K562 (cell line): ENCODE results near the gene RFT1. TPM values are rescaled to one million over a fixed set of nuclear protein-coding genes. Genes with fewer than 3 reads are reported as not detected.

ENCODE experiments used
- ATAC-seq: fragments of 200-7000 bp; cut with Tn5 transposase; 3 replicates; pipeline ENCODE4 v1.9.1; 2020; ENCODE audit warnings: moderate library complexity
- BruUV-seq: library from RNA; stranded (reverse); fragments of 400-500 nt; replicated peaks from 2 replicates; lab custom pipeline; 2021; lab: Mats Ljungman, UMichigan
- CTCF ChIA-PET: fragments of 300-600 bp; formaldehyde crosslinking; extraction: SDS; loops from one replicate; lab custom pipeline; 2021; ENCODE audit warnings: low intra/inter-chr PET ratio; lab: Yijun Ruan, JAX
- POLR2A ChIA-PET: fragments of 300-600, 350-650 bp; sonication (Branson Sonifier 250); formaldehyde crosslinking; extraction: SDS; loops from one replicate; lab custom pipeline; 2021; ENCODE audit warnings: antibody characterized with exemption, inconsistent platforms; lab: Yijun Ruan, JAX
- DNase-seq, 4 experiments: peaks; one replicate each; pipeline versions ENCODE4 v3.0.0 to v3.0.0-alpha.2; 2011 to 2018; ENCODE audit warnings: low spot score in 3 of 4, mixed read lengths in 3 of 4; ENCODE audit errors: extremely low read depth in 1 of 4
- FAIRE-seq: peaks from 2 replicates; lab custom pipeline; 2011; peaks lifted over from hg19 to GRCh38; lab: Jason Lieb, UNC
- H2AFZ ChIP-seq: 2 replicates; pipeline ENCODE4 v1.6.0; 2011; ENCODE audit warnings: low read depth, low read length, control low read depth, inconsistent platforms
- H3K27ac ChIP-seq: fragments of 200-600 bp; 3 replicates; pipeline ENCODE4 v1.8.0; 2011; ENCODE audit warnings: low read depth, mild to moderate bottlenecking, control low read depth, inconsistent platforms, low read length, moderate library complexity, mixed read lengths; ENCODE audit errors: extremely low read depth
- H3K27me3 ChIP-seq, 2 experiments: fragments of 300-600 bp in 1 of 2; 2 replicates in 1 of 2; 3 replicates in 1 of 2; pipeline versions ENCODE4 v1.6.0 to v1.8.0; 2011; ENCODE audit warnings: inconsistent platforms in 2 of 2, low read length in 2 of 2, mild to moderate bottlenecking in 1 of 2, mixed read lengths in 1 of 2, moderate library complexity in 1 of 2; ENCODE audit not compliant: control insufficient read depth in 2 of 2, insufficient read depth in 2 of 2
- H3K36me3 ChIP-seq: fragments of 300-600 bp; 3 replicates; pipeline ENCODE4 v1.8.0; 2011; ENCODE audit warnings: mild to moderate bottlenecking, low read length, inconsistent platforms; ENCODE audit not compliant: control insufficient read depth, insufficient read depth
- H3K4me1 ChIP-seq, 2 experiments: fragments of 200-600 bp in 1 of 2; replicated peaks in 1 of 2; 2 replicates in 1 of 2; 3 replicates in 1 of 2; pipeline versions ENCODE4 v1.5.1 to v1.8.0; 2011; ENCODE audit warnings: inconsistent platforms in 2 of 2, low read length in 2 of 2, mild to moderate bottlenecking in 1 of 2, mixed read lengths in 1 of 2, moderate library complexity in 1 of 2; ENCODE audit not compliant: control insufficient read depth in 2 of 2, insufficient read depth in 2 of 2
- H3K4me2 ChIP-seq: 2 replicates; pipeline ENCODE4 v1.6.1; 2011; ENCODE audit warnings: low read length, control low read depth, inconsistent platforms, mixed read lengths; ENCODE audit not compliant: insufficient read depth
- H3K4me3 ChIP-seq: fragments of 200-600 bp; sonication (generic), shearing (Covaris generic); 2 replicates; pipeline ENCODE4 v1.5.1; 2016; ENCODE audit warnings: control low read depth, inconsistent platforms
- H3K79me2 ChIP-seq: fragments of 200-600 bp; 3 replicates; pipeline ENCODE4 v1.8.0; 2011; ENCODE audit warnings: low read length, inconsistent platforms; ENCODE audit not compliant: control insufficient read depth, insufficient read depth
- H3K9ac ChIP-seq, 2 experiments: 2 replicates each; pipeline versions ENCODE4 v1.6.0 to v1.6.1; 2011; ENCODE audit warnings: low read depth in 2 of 2, low read length in 2 of 2, control low read depth in 1 of 2, inconsistent platforms in 1 of 2, mild to moderate bottlenecking in 1 of 2, mixed read lengths in 1 of 2; ENCODE audit not compliant: insufficient read depth in 1 of 2
- H3K9me1 ChIP-seq: one replicate; pipeline ENCODE4 v1.6.0; 2011; ENCODE audit warnings: inconsistent platforms, mild to moderate bottlenecking, low read length, moderate library complexity; ENCODE audit not compliant: control insufficient read depth, insufficient read depth
- H3K9me3 ChIP-seq: replicated peaks from 2 replicates; pipeline ENCODE4 v1.5.1; 2011; ENCODE audit warnings: low read depth, low read length, inconsistent platforms; ENCODE audit not compliant: control insufficient read depth, insufficient read depth
- H4K20me1 ChIP-seq: replicated peaks from 2 replicates; pipeline ENCODE4 v1.6.1; 2011; ENCODE audit warnings: low read length, inconsistent platforms, mixed read lengths; ENCODE audit not compliant: control insufficient read depth, insufficient read depth
- EGR1 ChIP-seq: fragments of 450-650 bp; conservative IDR thresholded peaks from 2 replicates; pipeline ENCODE4 v1.6.1; 2017; ENCODE audit warnings: mild to moderate bottlenecking
- EHMT2 ChIP-seq: fragments of 450-650 bp; IDR thresholded peaks from 2 replicates; pipeline ENCODE4 v1.6.1; 2018; ENCODE audit warnings: antibody characterized with exemption
- KAT8 ChIP-seq: fragments of 450-650 bp; IDR thresholded peaks from 2 replicates; pipeline ENCODE4 v1.6.1; 2016; ENCODE audit warnings: low read depth, mild to moderate bottlenecking
- MAZ ChIP-seq, 2 experiments: fragments of 450-650 bp in 1 of 2; sonication (generic) in 1 of 2; formaldehyde crosslinking; IDR thresholded peaks in 1 of 2; conservative IDR thresholded peaks in 1 of 2; 2 replicates each; pipeline versions ENCODE4 v1.4.0 to v1.5.0; 2020; ENCODE audit warnings: mild to moderate bottlenecking in 1 of 2, missing genetic modification reagents in 1 of 2
- PCBP2 ChIP-seq: fragments of 200-400 bp; formaldehyde crosslinking; IDR thresholded peaks from 2 replicates; pipeline ENCODE4 v1.6.1; 2018; ENCODE audit warnings: low read length, low read depth, mild to moderate bottlenecking, moderate library complexity; ENCODE audit not compliant: poor library complexity, severe bottlenecking
- POLR2B ChIP-seq: fragments of 450-650 bp; IDR thresholded peaks from 2 replicates; pipeline ENCODE4 v1.6.1; 2018; ENCODE audit warnings: low read depth; ENCODE audit not compliant: partially characterized antibody
- STAG1 ChIP-seq: sonication (generic); formaldehyde crosslinking; IDR thresholded peaks from 2 replicates; pipeline ENCODE4 v1.5.0; 2020; ENCODE audit warnings: missing genetic modification reagents, borderline replicate concordance
- TGIF2 ChIP-seq: sonication (generic); formaldehyde crosslinking; IDR thresholded peaks from 2 replicates; pipeline ENCODE4 v1.8.1; 2022; ENCODE audit warnings: mild to moderate bottlenecking, missing genetic modification reagents, moderate library complexity
- WHSC1 ChIP-seq: IDR thresholded peaks from one replicate; pipeline ENCODE4 v1.6.1; 2012; ENCODE audit warnings: low read length, control low read depth, inconsistent platforms
- ZNF696 ChIP-seq: fragments of 250-450 bp; sonication (Bioruptor Pico); conservative IDR thresholded peaks from 2 replicates; pipeline ENCODE4 v1.4.0; 2020; ENCODE audit warnings: mild to moderate bottlenecking, moderate library complexity
- WGBS: fragments of 100-300 bp; shearing (Covaris generic); methylation state at CpG from one replicate; pipeline ENCODE4 v1.1.6; 2016; ENCODE audit warnings: low coverage, mixed read lengths; ENCODE audit not compliant: insufficient coverage; ENCODE audit errors: missing lambda C conversion rate; 5-methylcytosine and 5-hydroxymethylcytosine counted together
- in situ Hi-C: fragments of 300-500 bp; cut with MboI; formaldehyde crosslinking; loops from 4 replicates; pipeline ENCODE4 v1.15.0; 2018; ENCODE audit warnings: inconsistent platforms, mixed read lengths
- intact Hi-C: fragments of 100-400 bp; cut with micrococcal nuclease; formaldehyde crosslinking; loops from 2 replicates; pipeline ENCODE4 v1.14.2; 2022
- polyA plus RNA-seq, 8 experiments: library from polyadenylated mRNA; depleted of rRNA in 4 of 8; stranded (reverse) in 5 of 8; unstranded in 3 of 8; fragments of >200 nt; fragmentation: Nextera tagmentation in 2 of 8; fragmentation: Illumina TruSeq in 1 of 8; extraction: Ambion mirVana in 2 of 8; extraction: Trizol in 1 of 8; gene quantifications; 2 replicates each; pipeline versions ENCODE4 v1.2.1 to v1.2.3, GENCODE V29; 2011 to 2014; ENCODE audit warnings: inconsistent platforms in 1 of 8, missing spikeins in 1 of 8
- total RNA-seq, 7 experiments: library from RNA; depleted of rRNA in 6 of 7; stranded (reverse); fragments of >200 nt in 6 of 7; fragmentation: Illumina TruSeq in 2 of 7; extraction: Trizol in 2 of 7; gene quantifications; 2 replicates each; pipeline versions ENCODE4 v1.2.1 to v1.2.3, GENCODE V29; 2011 to 2021; ENCODE audit warnings: low replicate concordance in 1 of 7
- TF ChIP-seq, protein P1 (sequence below): sonication (generic); formaldehyde crosslinking; IDR thresholded peaks from 2 replicates; pipeline ENCODE4 v1.8.1; 2023; ENCODE audit warnings: mild to moderate bottlenecking, missing genetic modification reagents
- TF ChIP-seq, protein P2 (sequence below): sonication (generic); formaldehyde crosslinking; IDR thresholded peaks from 2 replicates; pipeline ENCODE4 v1.8.0; 2022; ENCODE audit warnings: mild to moderate bottlenecking, missing genetic modification reagents
- TF ChIP-seq, protein P3 (sequence below): sonication (generic); formaldehyde crosslinking; IDR thresholded peaks from 2 replicates; pipeline ENCODE4 v1.8.0; 2023; ENCODE audit warnings: mild to moderate bottlenecking, missing genetic modification reagents

RFT1 gene
- total and polyA plus RNA-seq, 9 of the 15 experiments (the other 6 are each of a cell fraction or from before 2014, with no cell fraction given): 4.4 to 23.8 (median 8.9) TPM

DNA sequence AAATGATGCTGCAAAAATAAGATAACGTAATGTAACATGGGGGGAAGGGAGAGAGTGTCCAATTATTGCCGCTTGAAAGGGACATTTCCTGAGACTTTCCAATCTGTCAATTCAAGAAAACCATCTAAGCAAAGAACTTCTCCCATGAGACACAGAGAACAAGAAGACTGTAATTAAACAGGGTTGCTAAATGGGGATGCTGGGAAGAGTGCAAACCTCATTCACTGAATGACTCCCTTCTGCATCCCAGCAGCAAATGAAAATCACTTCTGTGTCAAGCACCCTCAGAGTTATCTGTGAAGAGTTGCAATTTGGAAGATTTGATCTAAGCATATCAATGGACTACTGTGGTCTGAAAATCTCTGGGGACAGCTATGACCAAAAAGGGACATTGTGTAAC lies 3.6 kb downstream of the RFT1 start:
- 40% methylated on average over 2 of the region's 2 CpGs for WGBS
- no peak overlapping the region for H3K4me2 ChIP-seq
- POLR2A ChIA-PET: no interaction called here
- no peaks in the 10 kb centered on the region for H3K27me3 ChIP-seq
- ATAC-seq (no peak), DNase-seq (no peak), FAIRE-seq (no peak)
- CTCF ChIA-PET: no interaction called here
- H3K79me2 ChIP-seq: peaks cover 11% of the 10 kb centered on the region; the same call in 2 of the 3 replicates
- intact Hi-C loops (no loop called here), in situ Hi-C loops (no loop called here)
- no peaks in the 10 kb centered on the region for H3K9me1 ChIP-seq
- no peak overlapping the region for H2AFZ ChIP-seq
- peaks cover 31% of the 10 kb centered on the region; the same call in 2 of the 3 replicates for H3K36me3 ChIP-seq
- no peaks in the 10 kb centered on the region for H4K20me1 ChIP-seq
- no peaks in the 10 kb centered on the region for H3K9me3 ChIP-seq
- no TSS peak for BruUV-seq
- no peak overlapping the region for H3K4me3 ChIP-seq
- no peak overlapping the region for H3K9ac ChIP-seq
- H3K27ac ChIP-seq: no peak overlapping the region
- peaks cover 16 to 21% of the 10 kb centered on the region in 2 experiments; a peak in 3 of 5 replicates for H3K4me1 ChIP-seq
- TF ChIP-seq EGR1 (no peak), MAZ (CRISPR knock-in tag; conservative IDR thresholded peaks at IDR 0.05 in 1 of 2, IDR thresholded peaks at IDR 0.05 in 1 of 2) (no peak), TGIF2 (no peak), POLR2B (no peak), STAG1 (CRISPR knock-in tag) (no peak), ZNF696 (CRISPR knock-in tag) (no peak), WHSC1 (no peak), KAT8 (no peak), EHMT2 (no peak), PCBP2 (no peak)
- TF ChIP-seq, protein P1, sequence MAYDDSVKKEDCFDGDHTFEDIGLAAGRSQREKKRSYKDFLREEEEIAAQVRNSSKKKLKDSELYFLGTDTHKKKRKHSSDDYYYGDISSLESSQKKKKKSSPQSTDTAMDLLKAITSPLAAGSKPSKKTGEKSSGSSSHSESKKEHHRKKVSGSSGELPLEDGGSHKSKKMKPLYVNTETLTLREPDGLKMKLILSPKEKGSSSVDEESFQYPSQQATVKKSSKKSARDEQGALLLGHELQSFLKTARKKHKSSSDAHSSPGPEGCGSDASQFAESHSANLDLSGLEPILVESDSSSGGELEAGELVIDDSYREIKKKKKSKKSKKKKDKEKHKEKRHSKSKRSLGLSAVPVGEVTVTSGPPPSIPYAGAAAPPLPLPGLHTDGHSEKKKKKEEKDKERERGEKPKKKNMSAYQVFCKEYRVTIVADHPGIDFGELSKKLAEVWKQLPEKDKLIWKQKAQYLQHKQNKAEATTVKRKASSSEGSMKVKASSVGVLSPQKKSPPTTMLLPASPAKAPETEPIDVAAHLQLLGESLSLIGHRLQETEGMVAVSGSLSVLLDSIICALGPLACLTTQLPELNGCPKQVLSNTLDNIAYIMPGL (CRISPR knock-in tag): no peak
- TF ChIP-seq, protein P2, sequence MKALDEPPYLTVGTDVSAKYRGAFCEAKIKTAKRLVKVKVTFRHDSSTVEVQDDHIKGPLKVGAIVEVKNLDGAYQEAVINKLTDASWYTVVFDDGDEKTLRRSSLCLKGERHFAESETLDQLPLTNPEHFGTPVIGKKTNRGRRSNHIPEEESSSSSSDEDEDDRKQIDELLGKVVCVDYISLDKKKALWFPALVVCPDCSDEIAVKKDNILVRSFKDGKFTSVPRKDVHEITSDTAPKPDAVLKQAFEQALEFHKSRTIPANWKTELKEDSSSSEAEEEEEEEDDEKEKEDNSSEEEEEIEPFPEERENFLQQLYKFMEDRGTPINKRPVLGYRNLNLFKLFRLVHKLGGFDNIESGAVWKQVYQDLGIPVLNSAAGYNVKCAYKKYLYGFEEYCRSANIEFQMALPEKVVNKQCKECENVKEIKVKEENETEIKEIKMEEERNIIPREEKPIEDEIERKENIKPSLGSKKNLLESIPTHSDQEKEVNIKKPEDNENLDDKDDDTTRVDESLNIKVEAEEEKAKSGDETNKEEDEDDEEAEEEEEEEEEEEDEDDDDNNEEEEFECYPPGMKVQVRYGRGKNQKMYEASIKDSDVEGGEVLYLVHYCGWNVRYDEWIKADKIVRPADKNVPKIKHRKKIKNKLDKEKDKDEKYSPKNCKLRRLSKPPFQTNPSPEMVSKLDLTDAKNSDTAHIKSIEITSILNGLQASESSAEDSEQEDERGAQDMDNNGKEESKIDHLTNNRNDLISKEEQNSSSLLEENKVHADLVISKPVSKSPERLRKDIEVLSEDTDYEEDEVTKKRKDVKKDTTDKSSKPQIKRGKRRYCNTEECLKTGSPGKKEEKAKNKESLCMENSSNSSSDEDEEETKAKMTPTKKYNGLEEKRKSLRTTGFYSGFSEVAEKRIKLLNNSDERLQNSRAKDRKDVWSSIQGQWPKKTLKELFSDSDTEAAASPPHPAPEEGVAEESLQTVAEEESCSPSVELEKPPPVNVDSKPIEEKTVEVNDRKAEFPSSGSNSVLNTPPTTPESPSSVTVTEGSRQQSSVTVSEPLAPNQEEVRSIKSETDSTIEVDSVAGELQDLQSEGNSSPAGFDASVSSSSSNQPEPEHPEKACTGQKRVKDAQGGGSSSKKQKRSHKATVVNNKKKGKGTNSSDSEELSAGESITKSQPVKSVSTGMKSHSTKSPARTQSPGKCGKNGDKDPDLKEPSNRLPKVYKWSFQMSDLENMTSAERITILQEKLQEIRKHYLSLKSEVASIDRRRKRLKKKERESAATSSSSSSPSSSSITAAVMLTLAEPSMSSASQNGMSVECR (CRISPR knock-in tag): no peak
- TF ChIP-seq, protein P3, sequence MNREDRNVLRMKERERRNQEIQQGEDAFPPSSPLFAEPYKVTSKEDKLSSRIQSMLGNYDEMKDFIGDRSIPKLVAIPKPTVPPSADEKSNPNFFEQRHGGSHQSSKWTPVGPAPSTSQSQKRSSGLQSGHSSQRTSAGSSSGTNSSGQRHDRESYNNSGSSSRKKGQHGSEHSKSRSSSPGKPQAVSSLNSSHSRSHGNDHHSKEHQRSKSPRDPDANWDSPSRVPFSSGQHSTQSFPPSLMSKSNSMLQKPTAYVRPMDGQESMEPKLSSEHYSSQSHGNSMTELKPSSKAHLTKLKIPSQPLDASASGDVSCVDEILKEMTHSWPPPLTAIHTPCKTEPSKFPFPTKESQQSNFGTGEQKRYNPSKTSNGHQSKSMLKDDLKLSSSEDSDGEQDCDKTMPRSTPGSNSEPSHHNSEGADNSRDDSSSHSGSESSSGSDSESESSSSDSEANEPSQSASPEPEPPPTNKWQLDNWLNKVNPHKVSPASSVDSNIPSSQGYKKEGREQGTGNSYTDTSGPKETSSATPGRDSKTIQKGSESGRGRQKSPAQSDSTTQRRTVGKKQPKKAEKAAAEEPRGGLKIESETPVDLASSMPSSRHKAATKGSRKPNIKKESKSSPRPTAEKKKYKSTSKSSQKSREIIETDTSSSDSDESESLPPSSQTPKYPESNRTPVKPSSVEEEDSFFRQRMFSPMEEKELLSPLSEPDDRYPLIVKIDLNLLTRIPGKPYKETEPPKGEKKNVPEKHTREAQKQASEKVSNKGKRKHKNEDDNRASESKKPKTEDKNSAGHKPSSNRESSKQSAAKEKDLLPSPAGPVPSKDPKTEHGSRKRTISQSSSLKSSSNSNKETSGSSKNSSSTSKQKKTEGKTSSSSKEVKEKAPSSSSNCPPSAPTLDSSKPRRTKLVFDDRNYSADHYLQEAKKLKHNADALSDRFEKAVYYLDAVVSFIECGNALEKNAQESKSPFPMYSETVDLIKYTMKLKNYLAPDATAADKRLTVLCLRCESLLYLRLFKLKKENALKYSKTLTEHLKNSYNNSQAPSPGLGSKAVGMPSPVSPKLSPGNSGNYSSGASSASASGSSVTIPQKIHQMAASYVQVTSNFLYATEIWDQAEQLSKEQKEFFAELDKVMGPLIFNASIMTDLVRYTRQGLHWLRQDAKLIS (CRISPR knock-in tag): no peak
